Ammon's horn (tissue), 1 donor: ENCODE measurements around the gene RFNG.

Experiments used
- DNase-seq: peaks from one replicate; pipeline ENCODE4 v3.0.0-alpha.2; 2016; ENCODE audit warnings: low spot score

RFNG gene

DNA sequence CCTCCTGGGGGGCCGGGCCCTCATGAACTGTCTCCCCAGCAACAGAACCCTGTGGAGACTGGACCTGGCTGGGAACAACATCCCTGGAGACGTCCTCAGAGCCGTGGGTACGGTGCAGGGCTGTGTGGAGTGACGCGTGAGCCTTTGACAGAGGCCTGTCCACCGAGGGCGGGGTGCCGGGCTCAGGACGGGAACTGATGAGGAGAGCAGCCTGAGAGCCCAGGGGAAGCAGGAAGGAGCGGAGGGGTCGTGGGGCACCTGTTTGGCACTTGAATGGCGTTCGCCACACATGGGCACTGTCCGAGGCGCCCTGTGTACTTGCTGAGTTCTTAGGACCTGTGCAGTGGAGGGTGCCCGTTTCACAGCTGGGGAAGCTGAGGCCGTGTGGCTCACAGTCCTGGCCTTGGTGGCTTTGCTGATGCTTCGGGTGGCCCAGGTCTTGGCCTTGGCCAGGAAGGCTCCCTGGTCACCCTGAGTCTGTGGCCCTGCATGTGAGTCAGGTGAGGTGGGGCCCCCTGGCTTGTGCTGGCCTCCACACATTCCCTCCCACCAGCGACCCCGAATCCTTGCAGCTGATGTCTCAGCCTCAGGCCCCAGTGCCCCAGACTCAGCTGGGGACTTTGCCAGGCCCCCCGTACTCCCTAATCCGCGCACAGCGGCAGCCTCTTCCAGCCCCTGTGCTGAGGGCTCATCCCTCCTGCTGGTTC lies 26.1 kb downstream of the RFNG start:
- DNase-seq = no peak

DNA sequence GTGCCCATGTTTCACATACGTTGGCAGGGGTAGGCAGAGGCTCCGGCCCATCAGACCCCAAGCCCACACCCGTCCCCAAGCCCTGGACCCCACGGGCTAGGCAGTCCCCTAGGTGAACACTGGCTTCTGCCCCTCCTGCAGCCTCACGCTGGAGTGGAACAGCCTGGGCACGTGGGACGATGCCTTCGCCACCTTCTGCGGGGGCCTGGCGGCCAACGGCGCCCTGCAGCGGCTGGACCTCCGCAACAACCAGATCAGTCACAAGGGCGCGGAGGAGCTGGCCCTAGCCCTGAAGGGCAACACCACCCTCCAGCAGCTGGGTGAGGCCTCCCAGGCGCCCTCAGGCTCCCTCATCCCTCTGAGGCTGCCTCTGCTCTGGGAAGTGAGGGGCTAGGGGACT lies 26.8 kb downstream of the RFNG start:
- DNase-seq = no peak

DNA sequence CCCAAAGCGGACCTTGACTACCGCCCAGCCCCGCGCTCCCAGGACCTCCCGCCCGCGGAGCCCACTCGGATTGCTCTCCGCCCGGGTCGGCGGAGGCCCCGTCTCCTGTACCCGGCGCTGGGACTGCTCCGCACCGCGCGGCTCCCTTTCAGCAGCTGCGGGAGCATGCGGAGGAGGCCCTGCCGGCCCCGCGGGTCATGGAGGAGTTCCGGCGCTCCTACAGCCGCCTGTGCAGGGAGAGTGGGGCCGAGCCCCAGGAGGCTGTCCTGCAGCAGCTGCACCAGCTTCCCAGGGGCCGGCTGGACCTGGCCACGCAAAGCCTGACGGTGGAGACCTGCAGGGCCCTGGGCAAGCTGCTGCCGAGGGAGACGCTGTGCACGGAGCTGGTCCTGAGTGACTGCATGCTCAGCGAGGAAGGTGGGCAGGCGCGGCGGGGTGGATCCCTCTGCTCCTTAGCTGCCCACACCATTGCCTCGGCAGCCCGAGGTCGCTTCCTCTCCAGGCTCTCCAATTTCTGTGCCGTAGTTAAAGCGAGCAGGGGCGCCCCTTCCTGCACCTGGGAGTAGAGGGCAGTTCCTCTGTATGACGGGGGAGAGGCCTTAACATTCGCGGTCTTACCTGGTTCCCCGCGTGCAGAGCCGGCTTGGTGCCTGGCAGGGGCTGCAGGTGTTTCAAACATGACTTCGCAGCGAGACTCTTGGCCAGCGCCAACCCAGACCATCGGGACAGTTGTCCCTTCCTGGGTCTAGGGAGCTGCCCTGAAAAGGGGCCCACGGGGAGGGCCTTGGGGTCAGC lies 28.0 kb downstream of the RFNG start:
- no peak for DNase-seq

DNA sequence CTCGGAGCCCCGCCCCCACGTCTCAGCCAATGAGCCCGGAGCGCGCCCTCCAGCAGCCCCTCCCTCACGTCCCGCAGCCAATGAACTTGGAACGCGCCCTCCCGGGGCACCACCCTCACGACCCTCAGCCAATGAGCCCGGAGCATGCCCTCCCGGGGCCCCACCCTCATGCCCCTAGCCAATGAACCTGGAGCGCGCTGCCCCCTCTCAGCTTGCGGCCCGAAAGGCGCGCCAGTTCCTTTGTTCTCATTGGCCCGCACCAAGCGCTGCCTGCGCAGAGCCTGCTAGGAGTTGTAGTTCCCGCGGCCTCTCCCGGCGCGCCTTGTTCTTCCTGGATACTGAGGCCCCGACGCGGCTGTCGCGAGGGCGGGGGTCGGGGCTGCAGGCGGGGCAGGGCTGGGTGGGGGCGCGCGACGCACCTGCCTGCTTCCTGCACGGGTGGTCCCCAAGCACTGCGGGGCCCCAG lies 28.6 kb downstream of the RFNG start, which contains the start of gene LRRC45:
Gene LRRC45 (plus strand): TSS at position 325 of the 466 bp plus-strand sequence. CDS start 339 bp downstream, outside the sequence.
- DNase-seq = peak; percentile 100

DNA sequence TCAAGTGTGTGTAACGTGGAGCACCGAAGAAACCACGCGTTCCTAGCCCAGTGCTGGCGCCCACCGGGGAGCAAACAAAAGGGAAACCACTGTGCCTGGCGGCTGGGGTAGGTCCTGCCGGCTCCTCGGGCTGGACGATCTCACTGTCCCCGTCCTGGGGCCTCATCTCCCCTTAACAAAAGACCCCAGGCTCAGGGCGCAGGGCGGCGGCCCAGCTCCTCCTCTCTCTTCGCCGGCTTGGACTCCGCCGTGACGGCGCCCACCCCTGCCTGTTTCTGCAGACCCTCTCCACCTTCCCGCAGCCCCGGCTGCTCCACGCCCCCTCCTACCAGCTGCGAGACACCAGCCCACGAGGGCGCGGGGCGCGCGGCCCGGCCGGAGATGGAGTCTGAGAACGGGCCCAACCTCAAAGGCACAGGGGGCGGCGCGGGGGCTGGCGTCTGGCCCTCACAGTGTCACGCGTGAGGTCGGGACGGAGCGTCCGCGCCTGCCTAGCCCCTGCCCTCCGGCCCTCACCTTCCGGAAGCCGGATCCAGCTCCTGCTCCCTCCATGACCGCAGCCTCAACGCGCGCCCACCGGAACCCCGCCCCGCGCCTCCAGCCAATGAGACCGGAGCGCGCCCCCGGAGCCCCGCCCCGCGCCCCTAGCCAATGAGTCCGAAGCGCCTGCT lies 29.2 kb downstream of the RFNG start, which contains the start of gene CENPX:
Gene CENPX (minus strand): TSS at position 569 of the 671 bp plus-strand sequence. CDS start 17 bp downstream, at position 552.
- no peak for DNase-seq

DNA sequence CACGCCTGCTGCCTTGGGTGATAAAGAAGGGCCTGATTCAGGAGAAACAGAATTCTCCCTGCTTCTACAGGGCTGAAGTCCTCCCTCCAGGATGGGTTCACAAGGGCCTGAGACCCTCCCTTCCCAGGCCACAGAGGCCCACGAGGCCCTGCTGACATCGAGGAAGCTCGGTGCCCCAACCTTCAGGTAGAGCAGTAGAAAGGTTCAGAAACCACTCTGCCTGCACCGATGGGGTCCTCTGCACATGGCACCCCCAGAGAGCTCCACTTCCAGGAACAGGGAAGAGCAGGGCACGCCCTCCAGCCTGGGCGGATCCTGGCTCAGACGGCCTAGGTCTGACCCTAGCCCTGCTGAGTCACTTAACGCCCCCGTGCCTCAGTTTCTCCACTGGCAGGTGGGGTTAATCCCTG lies 29.7 kb downstream of the RFNG start:
- DNase-seq = no peak

DNA sequence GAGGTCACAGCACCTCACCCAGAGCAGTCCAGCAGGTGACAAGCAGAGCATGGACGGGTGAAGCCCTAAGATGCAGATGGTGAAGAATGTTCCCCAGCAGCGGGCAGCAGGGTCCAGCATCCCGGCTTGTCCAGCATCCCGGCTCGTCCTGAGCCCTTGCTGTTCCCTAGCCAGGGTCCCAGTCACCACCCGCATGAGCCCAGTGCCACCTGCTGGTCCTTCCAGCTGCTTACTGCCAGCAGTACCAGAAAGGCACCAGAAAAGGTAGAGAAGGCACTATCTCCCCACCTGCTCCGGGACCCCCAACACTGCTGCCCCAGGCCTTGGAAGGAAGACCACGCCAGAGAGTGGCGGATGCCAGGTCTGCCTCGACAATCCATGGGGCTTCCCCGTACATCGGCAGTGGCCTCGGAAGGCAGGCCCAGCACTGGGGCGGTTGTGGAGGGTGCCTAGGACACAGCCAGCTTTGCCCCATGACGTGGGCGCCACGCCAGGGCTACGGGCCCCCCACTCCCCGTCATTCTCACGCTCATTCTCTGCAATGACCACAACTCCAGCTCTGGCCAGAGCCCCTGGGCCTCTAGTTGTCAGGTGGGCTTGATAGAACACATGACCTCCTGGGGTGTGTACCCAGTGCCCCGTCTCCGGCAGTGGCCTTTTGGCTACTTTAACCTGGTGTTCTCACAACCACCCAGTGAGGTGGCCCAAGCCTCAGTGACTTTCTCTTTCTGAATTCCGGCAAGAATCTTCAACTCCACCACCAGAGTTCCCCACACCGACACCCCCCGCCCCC lies 30.3 kb downstream of the RFNG start:
- DNase-seq = peak; percentile 88

DNA sequence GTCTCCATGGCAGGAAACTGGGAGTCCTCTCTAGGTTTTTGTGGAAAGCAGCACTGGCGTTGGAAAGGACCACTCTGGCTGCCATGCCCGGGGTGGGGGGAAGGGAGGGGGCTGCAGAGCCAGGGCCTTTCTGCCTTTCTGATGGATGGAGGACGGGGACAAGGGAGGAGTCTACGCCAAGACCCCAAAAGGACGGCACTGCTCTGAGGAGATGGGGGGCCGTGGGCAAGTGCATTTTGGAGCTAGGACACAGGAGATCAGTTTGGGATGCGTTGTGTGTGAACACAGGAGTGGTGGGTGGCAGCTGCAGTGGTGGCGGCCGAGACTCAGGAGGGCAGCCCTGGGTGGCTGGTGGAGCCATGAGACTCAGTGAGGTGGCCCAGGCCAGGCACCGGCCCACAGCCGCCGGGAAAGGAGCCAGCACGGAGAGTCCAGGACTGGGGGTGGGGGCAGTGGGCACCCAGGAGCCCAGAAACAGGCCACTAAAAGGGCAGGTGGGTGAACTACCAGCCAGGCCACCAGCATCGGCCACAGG lies 31.0 kb downstream of the RFNG start:
- DNase-seq = no peak

DNA sequence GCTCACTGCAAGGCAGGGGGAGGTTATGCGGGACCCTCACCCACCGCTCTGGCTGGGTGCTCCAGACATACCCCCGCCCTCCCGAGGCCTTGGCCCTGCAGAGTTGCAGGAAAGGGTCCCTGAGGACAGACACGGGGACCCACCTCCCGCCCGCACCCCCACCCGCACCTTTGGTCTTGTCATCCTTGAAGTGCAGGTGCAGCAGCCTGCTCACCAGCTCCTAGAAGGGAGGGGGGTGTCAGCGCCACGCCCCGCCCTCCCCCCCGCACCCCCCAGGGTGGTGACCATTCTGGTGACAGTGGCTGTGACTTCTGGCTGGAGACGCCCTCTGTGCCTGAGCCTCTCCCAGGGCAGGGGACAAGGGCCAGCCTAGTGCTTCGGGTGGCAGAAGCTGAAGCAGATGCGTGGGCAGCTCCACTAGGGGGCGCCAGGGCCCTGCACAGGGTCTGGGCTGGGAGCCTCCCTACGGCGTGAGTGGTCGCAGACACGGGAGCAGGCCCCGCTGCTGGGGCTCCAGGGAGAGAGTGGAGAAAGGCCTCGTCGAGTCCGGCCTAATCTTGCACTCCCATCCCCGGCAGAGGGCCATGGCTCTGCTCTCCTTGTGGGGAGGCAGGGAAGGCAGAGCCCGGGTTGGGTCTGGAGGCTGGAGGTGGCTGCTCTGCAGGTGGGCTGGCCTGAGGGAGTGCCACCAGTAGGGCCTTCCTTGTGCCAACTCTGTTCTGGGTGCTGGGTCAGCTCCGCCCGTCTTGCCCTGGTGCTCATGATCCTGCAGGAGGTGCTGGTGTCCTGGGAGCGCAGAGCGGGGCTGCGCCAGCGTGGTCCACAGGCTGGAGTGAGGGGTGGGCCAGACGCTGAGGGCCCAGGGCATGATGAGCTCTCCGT lies 31.7 kb downstream of the RFNG start:
- DNase-seq = no peak

DNA sequence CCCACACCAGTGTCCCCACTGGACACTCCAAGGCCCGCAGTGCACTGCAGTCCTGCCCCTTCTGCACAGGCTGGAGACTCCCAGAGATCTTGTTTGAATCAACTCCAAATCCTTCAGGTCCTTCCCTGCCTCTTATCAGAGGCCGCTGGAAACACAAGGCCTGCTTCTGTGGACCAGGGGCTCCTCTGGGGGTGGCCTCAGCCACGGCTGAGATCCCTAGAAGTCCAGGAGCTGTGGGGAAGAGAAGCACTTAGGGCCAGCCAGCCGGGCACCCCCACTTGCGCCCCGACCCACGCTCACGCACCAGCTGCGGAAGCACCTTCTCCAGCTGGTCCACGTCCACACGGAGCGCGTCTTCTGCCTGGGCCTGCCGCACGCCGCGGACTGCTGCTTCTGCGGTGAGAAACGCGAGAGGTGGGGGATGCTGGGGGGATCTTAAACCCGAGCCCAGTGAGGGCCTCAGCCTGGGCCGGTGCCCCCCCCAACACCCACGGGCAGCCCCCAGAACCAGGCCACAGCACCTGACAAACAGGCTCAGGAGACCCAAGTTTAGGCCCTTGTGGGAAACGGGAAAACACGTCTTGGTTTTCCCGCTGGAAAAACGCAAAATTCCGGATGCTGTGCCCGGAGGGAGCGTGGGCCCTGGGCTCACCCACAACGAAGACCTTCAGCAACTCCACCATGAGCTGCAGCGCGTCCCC lies 32.5 kb downstream of the RFNG start:
- no peak for DNase-seq

DNA sequence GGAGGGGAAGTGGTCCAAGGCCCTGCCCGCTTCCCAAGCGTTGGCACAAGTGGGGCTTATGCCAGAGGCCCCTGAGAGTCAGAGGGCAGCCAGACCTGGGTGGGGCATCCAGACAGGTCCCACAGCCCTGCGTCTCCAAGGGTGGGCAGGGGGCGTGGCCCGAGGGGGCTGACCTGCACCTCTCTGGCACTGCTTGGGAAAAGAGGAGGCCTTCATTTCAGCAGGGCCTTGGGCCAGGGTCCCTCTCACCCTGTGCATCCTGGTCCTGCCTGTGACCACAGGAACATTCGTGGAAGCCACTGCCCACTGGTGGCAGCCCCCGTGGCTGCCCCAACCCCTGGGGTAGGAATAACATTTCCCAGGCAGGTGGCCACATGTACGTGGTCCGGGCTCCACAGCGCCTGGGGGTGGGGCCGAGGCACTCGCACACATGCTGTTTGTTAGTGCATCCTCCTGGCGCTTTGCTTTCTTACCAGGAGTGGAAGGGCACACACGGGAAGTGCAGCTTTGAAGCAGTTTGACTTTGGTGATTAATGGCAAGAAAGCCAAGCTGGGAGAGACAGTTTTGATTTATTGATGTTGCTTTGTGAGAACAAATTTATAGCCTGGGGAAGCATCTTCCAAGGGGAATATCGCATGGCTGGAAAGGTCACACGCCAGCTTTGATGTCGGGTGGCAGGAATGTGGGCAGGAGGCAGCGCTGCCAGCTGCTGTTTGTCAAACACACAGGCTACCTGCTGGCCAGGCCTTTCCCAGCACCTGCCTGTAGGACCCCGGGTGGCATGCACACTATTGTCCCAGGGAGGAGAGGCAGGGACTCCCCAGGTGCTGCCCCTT lies 33.2 kb downstream of the RFNG start:
- no peak for DNase-seq

DNA sequence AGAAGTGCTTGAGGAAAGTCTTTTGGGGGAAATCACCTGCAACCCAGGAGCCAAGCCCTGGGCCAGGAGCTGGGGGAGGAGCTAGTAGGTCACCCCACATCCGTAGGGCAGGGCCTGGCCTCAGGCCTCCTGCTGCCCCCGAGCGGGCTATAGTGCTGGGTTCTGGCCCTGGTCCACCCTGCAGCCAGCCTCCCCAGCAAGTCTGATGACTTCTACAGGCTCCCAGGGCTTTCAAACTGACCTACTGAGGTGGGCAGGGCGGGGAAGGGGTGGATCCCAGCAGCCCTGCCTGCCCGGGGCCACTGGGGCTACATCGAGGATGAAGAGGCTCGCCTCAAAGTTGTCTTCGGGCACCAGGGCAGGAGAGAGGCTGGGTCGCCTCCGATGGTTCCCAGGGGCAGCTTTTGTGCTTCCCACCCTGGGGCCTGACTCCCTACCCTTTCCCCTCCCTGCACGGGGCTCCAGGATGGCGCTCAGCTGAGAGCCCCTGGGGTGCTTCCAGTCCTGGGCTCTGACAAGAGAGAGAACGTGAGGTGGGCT lies 33.9 kb downstream of the RFNG start:
- DNase-seq = no peak

DNA sequence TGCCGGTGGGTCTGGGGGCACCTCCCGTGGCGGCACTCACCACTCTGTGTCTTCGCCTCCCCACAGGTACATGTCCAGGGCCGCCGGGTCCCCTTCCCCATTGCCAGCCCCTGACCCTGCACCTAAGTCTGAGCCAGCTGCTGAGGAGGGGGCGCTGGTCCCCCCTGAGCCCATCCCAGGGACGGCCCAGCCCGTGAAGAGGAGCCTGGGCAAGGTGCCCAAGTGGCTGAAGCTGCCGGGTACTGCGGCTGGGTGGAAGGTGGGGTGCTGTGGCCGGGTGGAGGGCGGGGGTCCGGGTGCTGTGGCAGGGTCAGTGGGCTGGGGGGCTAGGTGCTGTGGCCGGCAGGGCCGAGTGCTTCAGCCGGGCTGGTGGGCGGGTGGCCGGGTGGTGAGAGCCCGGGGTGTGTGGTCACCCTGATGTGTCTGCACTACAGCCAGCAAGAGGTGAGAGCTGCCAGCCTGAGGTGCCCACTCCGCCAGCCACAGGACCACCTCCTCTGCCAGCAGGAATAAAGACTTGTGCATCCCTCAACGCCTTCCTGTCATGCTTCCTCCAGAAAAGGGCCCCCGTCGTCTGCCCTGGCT lies 34.6 kb downstream of the RFNG start:
- DNase-seq = no peak

DNA sequence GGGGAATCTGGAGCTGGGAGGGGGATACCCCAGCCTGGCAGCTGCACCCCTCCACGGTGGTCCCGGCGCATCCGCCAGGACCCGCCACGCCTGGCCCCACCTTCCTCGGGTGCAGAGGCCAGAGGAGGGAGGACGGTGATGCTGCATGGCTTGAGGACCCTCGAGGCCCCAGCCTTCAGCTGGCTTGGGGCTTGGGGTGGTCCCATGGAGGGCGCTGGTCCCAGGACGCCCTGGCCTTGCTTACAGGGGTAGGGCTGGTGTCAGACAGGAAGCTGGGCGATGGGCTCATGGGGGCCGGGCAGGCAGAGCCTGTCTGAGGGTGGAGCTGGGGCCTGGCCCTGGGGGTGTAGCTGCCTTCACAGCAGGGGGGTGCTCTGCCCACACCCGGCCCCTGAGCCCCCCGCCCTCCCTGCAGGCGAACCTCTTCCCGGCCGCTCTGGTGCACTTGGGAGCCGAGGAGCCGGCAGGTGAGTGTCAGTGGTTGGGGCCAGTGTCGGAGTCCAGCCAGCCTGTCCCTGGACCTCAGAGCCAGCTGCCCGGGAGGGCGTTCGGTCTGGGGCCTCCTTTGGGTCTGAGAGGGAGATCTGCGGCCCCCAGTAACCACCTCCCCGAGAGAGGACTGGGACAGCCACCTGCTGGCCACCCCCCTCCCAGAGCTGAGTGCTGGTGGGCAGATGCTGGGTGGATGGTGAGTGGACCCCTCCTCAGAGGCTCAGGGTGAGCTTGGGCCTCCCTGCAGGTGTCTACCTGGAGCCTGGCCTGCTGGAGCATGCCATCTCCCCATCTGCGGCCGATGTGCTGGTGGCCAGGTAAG lies 35.3 kb downstream of the RFNG start:
- DNase-seq = no peak

DNA sequence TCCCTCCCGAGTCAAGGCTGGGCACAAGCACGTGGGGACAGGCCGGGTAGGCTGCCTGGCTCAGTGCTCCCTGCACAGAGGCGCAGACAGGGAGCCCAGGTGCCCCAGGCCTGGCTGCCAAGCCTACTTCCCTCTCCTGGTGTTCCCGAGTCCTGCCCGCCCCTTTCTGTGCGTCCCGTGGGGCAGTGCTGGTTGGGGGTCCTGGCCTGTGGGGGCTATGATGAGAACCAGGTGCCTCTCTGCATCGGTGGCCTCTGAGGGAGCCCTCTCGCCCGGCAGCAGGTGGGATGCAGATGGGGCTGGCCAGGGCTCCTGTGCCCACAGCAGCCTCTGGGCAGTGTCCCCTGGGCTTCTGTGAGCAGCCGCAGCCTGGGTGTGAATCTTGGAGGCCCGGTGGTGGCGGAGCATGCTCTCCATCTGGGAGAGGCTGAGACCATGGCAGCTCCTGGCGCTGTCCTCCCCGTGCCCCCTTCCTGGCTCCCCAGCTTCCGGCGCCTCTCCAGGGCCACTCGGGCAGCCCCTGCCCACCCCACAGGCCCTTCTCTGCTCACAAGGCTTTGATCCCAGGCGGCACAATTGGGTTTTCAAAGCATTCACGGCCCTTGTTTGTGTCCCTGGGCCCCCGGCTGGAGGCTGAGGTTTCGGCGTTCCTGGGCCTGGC lies 36.2 kb downstream of the RFNG start:
- DNase-seq = no peak

DNA sequence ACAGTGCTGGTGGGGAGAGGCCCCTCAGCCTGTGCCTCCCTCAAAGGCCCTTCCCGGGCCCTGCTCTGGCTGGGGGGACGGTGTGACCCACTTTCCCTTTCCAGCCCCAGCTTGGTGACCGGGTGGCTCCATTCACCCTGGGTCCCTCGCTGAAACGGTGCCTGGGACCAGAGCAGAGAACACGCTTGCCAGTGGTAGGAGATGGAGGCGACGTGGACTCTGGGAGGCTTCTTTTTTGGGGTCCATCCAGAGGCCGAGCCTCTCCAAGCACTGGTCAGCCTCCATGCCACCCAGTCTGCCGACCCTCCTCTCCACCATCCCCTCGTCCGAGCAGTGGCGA lies 36.7 kb downstream of the RFNG start:
- DNase-seq = no peak

DNA sequence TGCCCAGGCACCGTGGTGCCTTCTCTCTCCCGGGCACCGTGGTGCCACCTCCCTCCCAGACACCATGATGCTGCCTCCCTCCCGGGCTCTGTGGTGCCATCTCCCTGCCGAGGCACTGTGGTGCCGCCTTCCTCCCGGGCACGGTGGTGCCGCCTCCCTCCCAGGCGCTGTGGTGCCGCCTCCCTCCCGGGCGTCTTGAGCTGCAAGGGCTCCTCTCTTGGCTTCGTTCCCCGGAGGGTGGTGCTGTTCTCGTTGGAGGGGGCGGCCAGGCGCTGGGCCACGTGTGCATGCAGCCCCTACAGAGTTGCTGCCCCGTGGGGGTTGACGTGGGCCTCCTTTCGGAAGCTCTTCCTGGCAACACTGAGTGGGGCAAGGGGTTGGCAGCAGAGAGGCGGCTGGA lies 37.2 kb downstream of the RFNG start:
- DNase-seq = no peak
